ENCODE data around the gene DLG2. TPM values are rescaled to one million over a fixed set of nuclear protein-coding genes. Genes with fewer than 3 reads are reported as not detected.

Gene DLG2
- total and polyA plus RNA-seq, 9 of the 15 experiments (the other 6 are each of a cell fraction or from before 2014, with no cell fraction given): 0.52 to 1.6 (median 0.95) TPM

DNA sequence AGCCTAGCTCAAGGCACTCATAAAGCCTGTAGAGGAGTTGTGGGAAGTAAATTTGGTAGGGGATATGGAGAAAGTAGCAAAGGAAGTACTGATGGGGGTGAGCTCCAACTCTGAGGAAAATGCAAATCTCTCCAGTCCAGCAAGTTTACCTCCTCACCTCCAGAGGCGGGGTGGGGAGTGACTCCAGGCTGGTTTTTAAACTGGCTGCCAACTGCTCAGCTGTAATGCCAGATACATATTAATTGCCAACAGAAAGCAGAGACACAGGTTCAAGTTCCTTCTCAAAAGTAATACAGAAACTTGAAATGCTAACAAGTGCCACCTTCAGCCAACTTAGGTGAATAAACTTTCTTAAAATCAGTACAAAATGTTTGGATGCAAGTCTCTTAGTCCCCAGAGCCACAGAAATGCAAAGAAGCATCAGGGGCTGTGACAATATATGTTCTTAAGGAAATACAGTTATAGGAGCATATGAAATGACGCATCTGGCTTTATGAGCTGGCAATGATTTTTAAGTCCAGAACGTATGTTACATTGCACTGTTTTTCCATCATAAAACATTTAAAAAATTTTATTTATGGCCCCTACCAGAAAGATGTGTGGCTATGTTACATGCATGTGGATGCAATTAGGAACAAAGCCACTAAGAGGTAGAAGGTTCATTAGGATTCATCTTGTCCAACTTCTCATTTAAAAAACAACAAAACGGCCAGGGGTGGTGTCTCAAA is 1904.6 kb downstream of the DLG2 start:
- POLR2A ChIA-PET: interaction anchor here (0.6 kb wide), 2 partner anchors 71 to 390 kb away, joined by 3 read pairs; no protein-coding TSS in a partner anchor
- DNase-seq (ENCODE audit: extremely low read depth in 1 of 4, low spot score in 3 of 4) (no peak), ATAC-seq (no peak), FAIRE-seq (no peak)
- Histone ChIP-seq H3K9ac (ENCODE audit: insufficient read depth in 1 of 2, low read depth in 2 of 2, low read length in 2 of 2) (no peak overlapping the region), H3K79me2 (ENCODE audit: control insufficient read depth, insufficient read depth, low read length) (no peaks in the 10 kb centered on the region), H3K4me1 (replicated peaks in 1 of 2; ENCODE audit: control insufficient read depth in 2 of 2, insufficient read depth in 2 of 2, low read length in 2 of 2) (no peaks in the 10 kb centered on the region; a peak in 1 of 5 replicates), H3K36me3 (ENCODE audit: control insufficient read depth, insufficient read depth, low read length) (no peaks in the 10 kb centered on the region), H2AFZ (ENCODE audit: low read depth, low read length) (no peak overlapping the region), H3K9me3 (replicated peaks; ENCODE audit: control insufficient read depth, insufficient read depth, low read depth, low read length) (no peaks in the 10 kb centered on the region), H3K4me3 (no peak overlapping the region), H3K9me1 (ENCODE audit: control insufficient read depth, insufficient read depth, low read length) (no peaks in the 10 kb centered on the region), H3K27me3 (ENCODE audit: control insufficient read depth in 2 of 2, insufficient read depth in 2 of 2, low read length in 2 of 2) (no peaks in the 10 kb centered on the region), H4K20me1 (replicated peaks; ENCODE audit: control insufficient read depth, insufficient read depth, low read length) (no peaks in the 10 kb centered on the region), H3K4me2 (ENCODE audit: insufficient read depth, low read length) (no peak overlapping the region), H3K27ac (ENCODE audit: extremely low read depth, low read depth, low read length) (no peak overlapping the region)
- TF ChIP-seq, protein P1, sequence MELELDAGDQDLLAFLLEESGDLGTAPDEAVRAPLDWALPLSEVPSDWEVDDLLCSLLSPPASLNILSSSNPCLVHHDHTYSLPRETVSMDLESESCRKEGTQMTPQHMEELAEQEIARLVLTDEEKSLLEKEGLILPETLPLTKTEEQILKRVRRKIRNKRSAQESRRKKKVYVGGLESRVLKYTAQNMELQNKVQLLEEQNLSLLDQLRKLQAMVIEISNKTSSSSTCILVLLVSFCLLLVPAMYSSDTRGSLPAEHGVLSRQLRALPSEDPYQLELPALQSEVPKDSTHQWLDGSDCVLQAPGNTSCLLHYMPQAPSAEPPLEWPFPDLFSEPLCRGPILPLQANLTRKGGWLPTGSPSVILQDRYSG (tag; conservative IDR thresholded peaks at IDR 0.05; ENCODE audit: low read depth): no peak
- no peak for TF ChIP-seq RAD51 (IDR thresholded peaks at IDR 0.05; ENCODE audit: borderline replicate concordance, low read depth)
- no peak for TF ChIP-seq ZC3H8 (IDR thresholded peaks at IDR 0.05)
- no peak for TF ChIP-seq EHMT2 (IDR thresholded peaks at IDR 0.05)
- TF ChIP-seq CTBP1 (IDR thresholded peaks at IDR 0.05; ENCODE audit: borderline replicate concordance): no peak
- WGBS (ENCODE audit: insufficient coverage, low coverage, missing lambda C conversion rate): 2% methylated on average over 4 of the region's 4 CpGs
- CTCF ChIA-PET (ENCODE audit: low intra/inter-chr PET ratio): no interaction called here
- in situ Hi-C loops (cut with MboI) (no loop called here), intact Hi-C loops (cut with micrococcal nuclease) (loop anchor here (5.0 to 10.0 kb wide), 2 partner anchors 430 to 488 kb away; no protein-coding TSS in a partner anchor)
- BruUV-seq (replicated peaks): no TSS peak

Data from K562 (cell line).